Activated CD4-positive, alpha-beta T cell treated with anti-CD3 and anti-CD28 coated beads, Interleukin-2, amount 50 U/mL, for 1 hour (primary cell): Measurements from ENCODE around the gene SIPA1L3.

Source experiments
- DNase-seq: peaks from one replicate; pipeline ENCODE4 v3.0.0-alpha.2; 2020

Gene SIPA1L3

DNA sequence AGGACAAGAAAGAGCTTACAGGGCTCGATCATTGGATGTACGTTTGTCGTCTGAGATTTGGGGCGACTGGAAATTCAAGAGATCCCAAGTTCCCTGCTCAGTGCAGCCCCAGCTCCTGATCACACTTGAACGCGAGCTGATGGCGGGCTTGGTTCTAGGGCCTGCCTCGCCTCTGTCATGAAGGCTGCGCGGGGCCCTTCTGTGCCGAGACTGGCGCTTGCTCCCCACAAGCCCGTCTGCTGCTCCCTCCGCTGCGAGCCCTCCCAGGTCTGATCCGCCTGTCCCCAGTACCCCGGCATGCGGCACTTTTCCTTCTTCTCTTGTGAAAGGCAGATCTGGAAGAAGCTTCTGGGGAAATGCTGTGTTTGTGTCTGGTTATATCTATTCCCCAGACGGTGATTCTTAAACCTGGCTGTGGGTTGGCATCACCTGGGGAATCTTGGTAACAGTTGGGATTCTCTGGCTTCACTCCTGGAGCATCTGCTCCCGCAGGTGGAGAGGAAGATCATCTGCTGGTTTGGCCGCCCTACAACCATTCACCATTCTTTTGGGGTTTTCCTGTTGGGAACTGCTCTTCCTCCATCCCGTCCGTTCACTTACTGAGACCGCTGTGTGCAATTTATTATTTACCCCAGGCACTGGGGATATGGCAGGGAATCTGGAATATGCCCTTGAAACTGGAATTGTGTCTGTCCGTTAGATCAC, 43.6 kb downstream of the SIPA1L3 start:
- DNase-seq: no peak

DNA sequence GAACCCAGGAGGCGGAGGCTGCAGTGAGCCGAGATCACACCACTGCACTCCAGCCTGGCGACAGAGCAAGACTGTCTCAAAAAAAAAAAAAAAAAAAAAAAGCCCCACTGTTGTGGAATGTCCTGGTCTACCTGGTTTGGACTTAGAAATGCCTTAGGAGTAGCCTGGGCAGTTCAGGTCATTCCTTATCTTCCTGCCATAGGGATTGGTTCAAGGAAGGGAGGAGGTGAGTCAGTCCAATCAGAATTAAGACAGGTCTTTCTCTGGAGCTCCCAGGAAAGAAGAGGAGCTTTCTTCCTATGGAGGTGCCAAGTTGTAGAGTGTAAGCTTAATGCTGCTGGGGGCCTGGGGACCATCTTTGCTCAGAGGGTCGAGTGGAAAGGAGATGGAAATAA, 44.8 kb downstream of the SIPA1L3 start:
- DNase-seq: no peak

DNA sequence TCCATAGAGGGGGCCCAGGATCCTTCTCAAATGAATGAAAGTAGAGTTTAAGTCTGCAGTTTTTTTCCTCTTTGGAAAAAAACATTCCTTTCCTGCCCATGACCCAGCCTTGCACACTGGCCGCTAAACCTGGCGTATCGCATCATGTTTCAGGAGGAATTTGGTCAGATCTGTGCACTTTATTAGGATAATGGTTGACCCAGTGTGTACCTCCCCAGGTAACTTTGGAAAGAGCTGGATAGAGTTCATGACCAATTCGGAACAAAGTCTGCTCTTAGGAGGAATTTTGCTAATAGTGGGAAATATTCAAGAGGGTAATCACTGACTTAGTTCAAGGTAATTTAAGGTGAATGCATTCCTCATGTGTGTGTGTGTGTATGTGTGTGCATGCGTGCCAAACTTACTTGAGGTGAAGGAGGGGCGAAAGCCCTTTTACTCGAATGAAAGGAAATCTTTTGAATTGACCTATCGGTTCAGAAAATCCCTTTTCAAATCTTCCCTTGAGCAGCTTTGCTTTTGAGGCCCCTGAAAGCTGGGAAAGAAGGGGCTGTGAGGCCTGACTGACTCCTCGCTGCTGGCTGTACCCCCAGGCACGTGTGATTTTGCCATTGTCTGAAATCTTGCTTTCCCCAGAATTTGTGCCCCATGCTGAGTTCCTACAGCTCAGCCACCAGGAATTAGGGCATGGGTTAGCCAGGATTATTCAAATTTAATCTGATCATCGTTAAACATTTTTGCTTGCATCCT, 46.3 kb downstream of the SIPA1L3 start:
- no peak for DNase-seq

DNA sequence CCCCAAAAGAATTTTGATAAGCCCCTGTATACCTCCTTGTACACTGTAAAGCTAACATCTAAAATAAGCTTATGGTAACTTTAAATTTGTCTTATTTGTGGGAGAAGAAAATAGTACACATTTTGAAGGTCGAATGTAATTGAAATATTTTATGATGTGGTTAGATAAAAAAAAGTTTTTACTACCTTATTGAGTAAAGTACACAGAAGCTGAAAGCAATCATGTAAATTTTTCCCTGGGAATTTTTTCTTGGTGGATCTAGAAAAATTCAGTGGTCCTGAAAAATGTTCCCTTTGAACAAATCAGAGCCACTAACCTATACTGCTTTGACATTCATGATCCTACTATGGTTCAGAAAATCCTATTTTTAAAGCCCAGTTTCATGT, 46.9 kb downstream of the SIPA1L3 start:
- no peak for DNase-seq

DNA sequence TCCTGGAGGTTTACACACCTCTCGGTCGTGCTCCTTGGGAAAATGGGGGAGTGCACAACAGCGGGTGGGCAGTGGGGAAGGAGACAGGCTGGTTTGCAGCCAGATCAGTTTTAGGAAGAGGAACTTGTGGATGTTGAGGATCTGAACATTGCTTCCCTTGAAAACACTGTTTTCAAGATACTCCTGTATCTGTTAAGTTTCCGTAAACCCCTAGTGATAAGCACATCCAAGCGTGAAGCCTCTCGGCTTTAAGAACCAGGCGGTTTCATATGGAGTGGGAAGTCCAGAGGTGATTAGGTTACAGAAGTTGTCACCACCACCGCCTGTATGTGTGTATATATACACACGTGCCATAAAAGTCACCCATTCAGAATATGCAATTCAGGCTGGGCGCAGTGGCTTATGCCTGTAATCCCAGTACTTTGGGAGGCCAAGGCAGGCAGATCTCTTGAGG, 47.4 kb downstream of the SIPA1L3 start:
- no peak for DNase-seq

DNA sequence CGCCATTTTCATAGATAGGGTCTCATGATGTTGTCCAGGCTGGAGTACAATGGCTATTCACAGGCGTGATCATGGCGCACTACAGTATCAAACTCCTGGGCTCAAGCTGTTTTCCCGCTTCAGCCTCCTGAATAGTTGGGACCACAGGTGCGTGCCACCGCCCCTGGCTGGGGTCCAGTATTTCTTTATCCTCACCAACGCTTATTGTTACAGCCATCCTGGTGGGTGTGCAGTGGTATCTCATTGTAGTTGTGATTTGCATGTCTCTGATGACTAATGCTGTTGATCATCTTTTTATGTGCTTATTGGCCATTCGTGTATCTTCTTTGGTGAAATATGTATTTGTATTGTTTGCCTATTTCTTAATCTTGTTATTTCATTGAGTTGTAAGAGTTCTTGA, 49.0 kb downstream of the SIPA1L3 start:
- DNase-seq: no peak

DNA sequence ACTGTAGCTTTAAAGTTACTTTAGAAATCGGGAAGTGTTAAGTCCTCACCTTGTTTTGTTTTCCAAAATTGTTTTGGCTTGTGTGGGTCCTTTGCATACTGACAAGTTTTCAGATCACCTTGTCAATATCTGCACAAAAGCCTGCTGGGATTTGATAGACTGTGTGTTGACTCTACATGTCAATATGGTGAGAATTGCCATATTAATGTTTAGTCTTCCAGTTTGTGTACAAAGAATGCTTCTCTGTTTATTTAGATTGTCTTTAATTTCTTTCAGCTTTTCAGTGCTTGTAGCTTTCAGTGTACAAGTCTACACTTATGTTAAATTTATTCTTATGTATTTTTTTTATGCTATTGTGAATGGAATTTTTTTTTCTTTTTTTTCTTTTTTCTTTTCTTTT, 50.2 kb downstream of the SIPA1L3 start:
- DNase-seq: no peak

DNA sequence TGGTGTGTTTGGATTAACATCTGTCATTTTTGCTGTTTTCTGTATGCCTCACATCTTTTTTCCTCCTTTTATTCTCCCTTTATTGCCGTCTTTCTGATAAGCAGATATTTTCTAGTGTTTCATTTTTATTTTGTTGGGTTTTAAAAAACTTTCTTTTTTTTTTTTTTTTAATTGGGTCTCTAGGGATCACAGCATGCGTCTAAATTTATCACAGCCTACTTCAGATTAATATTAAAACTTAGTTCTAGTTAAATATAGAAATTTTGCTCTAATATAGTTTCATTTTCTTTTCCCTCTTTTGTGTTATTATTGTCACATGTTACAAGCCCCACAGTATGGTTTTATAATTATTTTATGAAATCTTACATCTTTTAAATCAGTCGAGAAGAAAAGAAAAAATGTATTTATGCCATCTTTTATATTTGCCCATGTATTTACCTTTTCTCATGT, 52.7 kb downstream of the SIPA1L3 start:
- no peak for DNase-seq

DNA sequence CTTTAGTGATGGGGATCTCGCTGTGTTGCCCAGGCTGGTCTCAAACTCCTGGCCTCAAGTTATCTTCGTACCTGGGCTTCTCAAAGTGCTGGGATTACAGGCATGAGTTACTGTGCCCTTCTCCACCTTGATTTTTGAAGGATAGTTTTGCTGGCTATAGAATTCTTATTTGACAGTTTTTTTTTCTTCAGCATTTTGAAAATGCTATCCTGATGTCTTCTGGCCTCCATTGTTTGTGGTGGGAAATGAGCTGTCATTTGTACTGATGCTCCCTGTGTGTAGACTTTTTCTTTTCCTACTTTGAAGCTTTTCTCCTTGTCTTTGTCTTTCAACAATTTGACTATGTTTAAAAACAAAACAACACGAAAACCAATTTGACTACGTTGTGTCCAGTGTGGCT, 54.2 kb downstream of the SIPA1L3 start:
- no peak for DNase-seq

DNA sequence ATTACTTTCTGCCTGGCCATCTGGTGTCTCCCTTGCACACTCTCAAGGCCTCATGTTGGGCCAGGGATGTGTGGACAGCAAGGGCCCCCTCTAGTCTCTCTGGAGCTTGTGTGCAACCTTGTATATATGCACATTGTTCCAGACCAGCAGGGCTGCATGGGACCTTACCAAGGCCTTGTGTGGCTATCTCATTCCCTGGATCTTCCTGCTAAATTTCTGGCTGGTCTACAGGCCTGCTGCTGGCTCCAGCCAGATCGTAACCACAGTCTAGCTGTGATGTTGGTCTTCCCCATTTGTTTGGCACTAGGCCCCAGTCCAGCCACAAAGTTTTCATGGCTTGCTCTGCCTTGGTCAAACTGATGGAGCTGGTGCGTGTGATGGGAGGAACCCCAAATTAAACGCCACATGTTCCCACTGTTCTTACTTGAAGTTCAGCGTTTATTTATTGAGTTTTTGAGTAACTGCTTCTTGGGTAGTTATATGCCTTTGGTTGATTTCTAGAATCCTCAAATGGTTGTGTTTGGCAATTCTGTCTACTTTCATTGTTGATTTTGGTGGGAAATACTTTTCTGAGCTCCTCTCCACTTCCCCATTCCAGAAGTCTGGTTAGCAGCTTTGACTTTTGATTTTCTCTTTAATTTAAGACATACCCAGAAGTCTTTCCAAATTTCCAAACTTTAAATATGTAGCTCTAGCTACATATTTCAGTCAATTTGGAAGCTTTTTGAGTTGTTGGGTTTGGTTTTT, 56.4 kb downstream of the SIPA1L3 start:
- DNase-seq: no peak

DNA sequence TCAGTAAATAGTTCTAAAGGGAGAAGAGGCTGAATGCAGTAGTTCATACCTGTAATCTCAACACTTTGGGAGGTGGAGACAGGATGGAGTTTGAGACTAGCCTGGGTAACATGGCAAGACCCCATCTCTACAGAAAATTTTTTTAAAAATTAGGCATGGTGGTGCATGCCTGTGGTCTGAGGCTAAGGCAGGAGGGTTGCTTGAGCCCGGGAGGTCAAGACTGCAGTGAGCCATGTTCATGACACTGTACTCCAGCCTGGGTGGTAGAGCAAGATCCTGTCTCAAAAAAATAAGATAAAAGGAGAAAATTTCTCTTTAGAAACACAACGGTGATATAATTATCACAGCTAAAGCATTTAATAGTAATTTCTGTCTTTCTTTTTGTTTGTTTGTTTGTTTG, 57.1 kb downstream of the SIPA1L3 start:
- DNase-seq: no peak

DNA sequence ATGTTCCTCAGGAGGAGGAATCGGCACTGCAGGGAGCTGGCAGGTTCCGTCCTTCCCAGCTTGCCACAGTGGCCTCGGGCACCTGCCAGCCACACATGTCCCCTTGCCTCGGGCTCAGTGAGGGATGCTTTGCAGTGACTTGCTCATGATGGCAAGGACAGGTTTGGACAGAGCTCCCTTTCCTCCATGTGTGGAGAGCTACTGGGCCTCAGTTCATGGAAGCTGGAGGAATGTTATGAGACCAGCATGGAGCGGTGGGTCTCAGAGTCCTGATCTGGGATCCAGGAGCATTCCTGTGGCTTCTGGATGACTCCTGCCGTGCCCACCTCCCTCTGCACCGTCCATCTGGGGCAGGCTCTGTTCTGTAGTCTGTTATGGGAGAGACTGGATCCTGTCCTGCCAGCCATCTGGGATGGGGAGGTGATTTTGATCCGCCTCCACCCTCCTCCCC, 59.2 kb downstream of the SIPA1L3 start:
- DNase-seq: no peak

DNA sequence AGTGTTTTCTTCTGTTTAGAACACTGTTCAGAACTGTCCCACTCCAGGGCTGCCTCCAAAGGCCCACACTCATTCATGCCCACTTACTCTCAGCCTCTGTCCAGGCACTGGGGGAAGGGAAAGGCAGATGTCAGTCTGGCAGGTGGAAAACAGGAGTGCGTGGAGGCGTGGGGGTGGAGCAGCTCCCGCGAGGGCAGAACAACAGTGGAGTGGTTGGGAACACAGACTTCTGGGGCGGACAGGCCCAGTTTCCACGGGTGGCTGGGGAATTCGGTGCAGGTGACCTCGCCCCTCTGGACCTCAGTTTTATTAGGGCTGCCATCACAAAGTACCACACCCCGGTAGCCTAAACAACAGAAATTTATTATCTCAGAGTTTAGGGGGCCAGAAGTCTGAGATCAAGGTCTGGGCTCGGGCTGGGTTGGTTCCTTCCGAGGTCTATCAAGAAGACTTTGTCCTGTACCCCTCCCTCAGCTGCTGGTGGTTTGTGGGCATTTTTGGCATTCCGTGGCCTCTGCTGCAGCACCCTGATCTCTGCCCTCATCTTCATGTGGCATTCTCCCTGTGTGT, 59.7 kb downstream of the SIPA1L3 start:
- DNase-seq: no peak

DNA sequence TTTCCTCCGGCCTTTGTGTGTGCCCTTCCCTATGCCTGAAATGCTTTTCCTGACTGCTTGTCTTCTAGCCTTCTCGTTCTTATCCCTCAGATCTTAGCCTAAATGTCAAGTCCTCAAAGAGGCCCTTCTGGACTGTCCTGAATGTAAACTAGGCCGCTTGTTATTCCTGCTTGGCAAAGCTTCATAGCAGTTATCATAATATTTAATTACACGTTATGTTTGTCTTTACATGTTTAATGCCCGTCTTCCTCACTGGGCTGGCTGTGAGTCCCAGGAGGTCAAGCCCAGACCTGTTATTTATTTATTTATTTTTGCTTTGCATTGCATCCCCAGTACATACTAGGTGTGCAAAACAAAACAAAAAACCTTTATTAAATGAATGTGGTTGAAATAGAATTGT, 62.7 kb downstream of the SIPA1L3 start:
- no peak for DNase-seq

DNA sequence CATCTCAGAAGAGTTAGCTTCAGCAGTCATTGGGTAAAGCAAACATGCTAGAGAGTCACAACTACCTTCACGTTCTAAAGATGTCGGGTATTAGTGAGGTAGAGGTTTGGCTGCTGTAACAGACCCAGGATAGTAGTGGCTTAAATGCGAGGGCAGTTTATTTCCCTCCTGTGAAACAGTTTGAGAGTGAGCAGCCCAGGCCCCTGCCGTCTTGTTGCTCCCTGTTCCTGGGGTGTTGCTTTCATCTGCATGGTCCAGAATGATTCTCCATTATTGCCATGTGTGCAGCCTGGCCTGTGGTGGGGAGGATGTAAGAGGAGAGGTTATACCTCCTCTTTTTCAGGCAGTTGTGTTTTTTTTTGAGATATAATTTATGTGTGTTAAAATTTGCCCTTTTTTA, 63.7 kb downstream of the SIPA1L3 start:
- no peak for DNase-seq

DNA sequence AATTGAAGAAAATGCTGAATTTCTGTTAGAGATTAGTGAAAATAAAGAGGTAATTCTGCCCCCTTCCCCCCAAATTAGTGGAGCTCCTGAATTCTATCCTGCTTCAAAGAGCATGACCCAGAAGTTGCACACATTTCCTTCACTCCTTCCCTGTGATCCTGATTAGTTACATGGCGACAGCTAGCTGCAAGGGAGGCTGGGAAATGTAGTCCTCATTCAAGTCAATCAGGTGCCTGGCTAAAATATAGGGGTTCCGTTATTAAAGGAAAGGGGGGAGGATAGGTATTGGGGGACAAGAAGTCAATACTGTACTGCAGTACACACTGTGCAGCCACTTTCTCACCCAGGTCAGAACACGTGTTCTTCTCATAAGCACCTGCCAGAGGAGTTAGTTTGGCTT, 65.8 kb downstream of the SIPA1L3 start:
- no peak for DNase-seq

DNA sequence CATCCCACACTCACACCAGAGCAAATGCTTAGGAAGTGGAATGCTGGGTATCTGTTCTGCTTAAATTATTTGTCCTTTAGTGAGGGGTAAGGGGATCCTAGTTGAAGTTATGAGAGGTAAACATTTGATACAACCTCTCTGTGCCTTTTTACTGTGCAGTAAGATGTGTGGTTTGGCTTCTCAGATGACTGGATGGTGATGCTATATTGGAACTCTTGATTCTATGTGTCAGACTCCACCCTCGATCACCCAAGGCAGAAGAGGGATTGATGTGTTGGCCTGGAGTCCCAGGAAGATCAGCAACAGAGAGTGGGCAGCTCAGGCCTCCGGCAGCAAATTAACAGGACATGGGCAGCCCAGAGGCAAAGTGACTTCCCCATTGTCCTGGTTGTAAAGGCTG, 66.7 kb downstream of the SIPA1L3 start:
- no peak for DNase-seq

DNA sequence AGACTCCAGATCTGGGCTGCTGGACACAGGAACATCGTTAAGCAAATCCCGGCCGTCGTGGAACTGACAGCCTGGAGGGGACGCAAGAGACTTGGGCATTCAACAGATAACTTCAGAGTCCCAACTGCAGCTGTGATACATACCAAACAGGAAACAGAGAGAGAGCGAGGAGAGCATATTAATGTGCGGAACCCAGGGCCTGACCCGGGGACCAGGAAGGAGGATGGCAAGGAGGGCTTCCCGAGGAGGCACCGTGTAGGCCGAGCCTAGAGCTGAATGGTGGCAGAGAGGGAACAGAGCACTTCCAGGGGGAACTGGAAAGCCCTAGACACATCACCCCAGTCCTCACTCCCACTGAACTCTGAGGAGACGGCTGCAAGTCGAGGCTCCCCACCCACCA, 68.1 kb downstream of the SIPA1L3 start:
- no peak for DNase-seq

DNA sequence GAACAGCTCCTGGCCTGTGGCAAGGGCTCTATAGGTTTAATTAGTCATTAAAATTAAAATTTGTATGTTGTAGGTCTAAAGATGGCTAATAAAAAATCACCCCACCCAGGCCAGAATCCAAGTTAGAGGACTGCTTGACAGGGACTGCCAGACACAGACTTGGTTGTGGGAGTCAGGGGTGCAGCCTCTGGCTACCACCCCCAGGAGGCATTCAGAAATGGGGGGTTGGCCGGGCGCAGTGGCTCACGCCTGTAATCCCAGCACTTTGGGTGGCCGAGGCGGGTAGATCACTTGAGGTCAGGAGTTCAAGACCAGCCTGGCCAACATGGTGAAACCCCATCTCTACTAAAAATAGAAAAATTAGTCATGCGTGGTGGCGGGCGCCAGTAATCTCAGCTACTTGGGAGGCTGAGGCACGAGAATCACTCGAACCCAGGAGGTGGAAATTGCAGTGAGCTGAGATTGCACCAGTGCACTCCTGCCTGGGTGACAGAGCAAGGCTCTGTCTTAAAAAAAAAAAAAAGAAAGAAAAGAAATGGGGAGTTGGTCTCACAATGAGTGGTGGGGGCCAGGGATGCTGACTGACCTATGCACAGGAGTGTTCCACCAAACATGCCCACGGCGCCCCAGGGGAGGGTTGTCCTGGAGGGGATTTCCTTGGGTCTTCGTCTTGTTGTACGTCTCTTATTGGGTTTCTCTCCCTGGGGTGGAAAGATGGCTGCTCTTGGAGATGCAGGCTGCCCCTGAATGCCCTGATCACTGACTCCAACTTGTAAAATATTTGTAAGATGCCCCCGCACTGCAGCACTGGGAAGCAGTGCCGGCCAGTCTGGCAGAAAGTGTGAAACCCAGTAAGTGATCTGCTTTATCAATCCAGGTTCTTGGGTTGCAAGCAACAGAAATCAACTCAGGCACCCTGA, 68.8 kb downstream of the SIPA1L3 start:
- DNase-seq: no peak

DNA sequence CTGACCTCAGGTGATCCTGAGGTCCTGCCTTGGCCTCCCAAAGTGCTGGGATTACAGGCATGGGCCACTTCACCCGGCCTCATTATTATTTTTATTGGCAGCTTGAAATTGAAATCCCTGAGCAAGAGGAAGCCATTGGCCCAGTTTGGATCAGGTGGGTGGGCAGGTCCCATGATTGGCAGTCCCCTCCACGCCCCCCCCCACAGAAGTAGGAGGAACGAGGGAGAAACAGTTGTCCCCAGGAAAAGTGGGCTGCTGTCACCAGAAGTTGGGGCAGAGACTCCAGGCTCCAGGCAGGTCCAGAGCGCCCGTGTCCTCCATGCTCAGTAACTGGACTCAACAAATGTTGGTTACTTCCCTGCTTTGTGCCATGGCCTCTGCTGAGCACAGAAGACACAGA, 70.4 kb downstream of the SIPA1L3 start:
- no peak for DNase-seq

DNA sequence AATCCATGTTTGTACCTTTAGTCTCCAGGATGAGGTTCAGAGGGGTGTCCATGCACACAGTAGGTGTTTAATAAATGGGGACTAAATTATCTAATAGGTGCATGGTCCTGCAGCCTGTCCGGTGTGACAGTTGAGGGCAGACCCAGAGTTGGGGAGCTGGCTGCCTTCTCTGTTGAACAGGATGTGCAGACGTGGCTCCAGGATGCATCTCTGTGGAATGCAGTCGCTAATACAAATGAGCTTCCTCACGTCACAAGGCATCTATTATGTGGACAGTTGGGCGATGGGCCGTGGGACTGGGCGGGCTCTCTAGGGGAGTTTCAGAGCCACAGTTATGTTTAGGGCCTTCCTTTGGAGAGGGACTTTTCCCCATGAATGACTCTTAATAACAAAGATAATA, 71.0 kb downstream of the SIPA1L3 start:
- DNase-seq: no peak

DNA sequence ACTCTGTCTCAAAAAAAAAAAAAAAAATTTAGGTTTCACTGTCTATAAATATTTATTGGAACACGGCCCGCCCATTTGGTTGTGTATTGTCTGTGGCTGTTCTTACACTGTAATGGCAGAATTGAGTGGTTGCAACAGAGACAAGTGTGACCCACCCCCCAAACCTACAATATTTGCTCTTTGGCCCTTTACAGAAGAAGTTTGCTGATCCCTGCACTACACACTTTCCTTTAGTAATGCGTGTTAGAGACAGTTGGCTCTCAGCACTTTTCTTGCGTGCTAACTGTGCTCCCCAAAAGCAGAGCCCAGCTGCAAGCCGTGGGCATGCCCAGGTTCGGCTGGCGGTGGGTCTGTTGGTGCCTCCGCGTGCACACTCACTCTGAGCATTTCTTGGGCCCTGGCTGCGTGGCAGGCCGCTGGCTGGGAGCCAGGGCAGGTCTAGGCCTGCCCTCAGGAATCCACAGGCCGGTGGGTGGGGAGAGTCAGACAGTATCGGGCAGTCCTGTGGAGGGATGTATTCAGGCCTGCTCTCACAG, 72.6 kb downstream of the SIPA1L3 start:
- no peak for DNase-seq
